H9 (cell line): Measurements from ENCODE around the gene ZNF526. TPM values are rescaled to one million over a fixed set of nuclear protein-coding genes. Genes with fewer than 3 reads are reported as not detected.

Experiments used
- DNase-seq: peaks from one replicate; pipeline ENCODE4 v3.0.0-alpha.2; 2017
- H2AFZ ChIP-seq: one replicate; pipeline ENCODE4 v1.6.1; 2013; ENCODE audit warnings: mild to moderate bottlenecking, low read length, control low read depth, moderate library complexity
- H2AK5ac ChIP-seq: 2 replicates; pipeline ENCODE4 v1.6.1; 2013; ENCODE audit warnings: low read length, control low read depth, mixed read lengths; ENCODE audit not compliant: insufficient read length
- H2BK120ac ChIP-seq: one replicate; pipeline ENCODE4 v1.6.1; 2013; ENCODE audit warnings: low read depth, mild to moderate bottlenecking, low read length, control low read depth, inconsistent platforms; ENCODE audit not compliant: poor library complexity, severe bottlenecking
- H2BK12ac ChIP-seq: 2 replicates; pipeline ENCODE4 v1.6.1; 2013; ENCODE audit warnings: low read length, control low read depth, mixed read lengths, low read depth; ENCODE audit not compliant: insufficient read length
- H2BK15ac ChIP-seq: 2 replicates; pipeline ENCODE4 v1.6.1; 2013; ENCODE audit warnings: low read depth, low read length, control low read depth
- H2BK20ac ChIP-seq: one replicate; pipeline ENCODE4 v1.6.1; 2013; ENCODE audit warnings: low read depth, mild to moderate bottlenecking, low read length, control low read depth, inconsistent platforms; ENCODE audit not compliant: poor library complexity, severe bottlenecking
- H2BK5ac ChIP-seq: 2 replicates; pipeline ENCODE4 v1.6.1; 2013; ENCODE audit warnings: low read length, control low read depth, mixed read lengths; ENCODE audit not compliant: insufficient read length
- H3K14ac ChIP-seq: 2 replicates; pipeline ENCODE4 v1.6.1; 2013; ENCODE audit warnings: low read length, control low read depth; ENCODE audit not compliant: insufficient read depth
- H3K18ac ChIP-seq: 2 replicates; pipeline ENCODE4 v1.6.1; 2013; ENCODE audit warnings: low read depth, mild to moderate bottlenecking, mixed read lengths, low read length, control low read depth; ENCODE audit not compliant: insufficient read length
- H3K23ac ChIP-seq: 2 replicates; pipeline ENCODE4 v1.6.1; 2013; ENCODE audit warnings: low read length, control low read depth, mixed read lengths, low read depth; ENCODE audit not compliant: insufficient read length
- H3K23me2 ChIP-seq: 2 replicates; pipeline ENCODE4 v1.6.1; 2013; ENCODE audit warnings: low read depth, mild to moderate bottlenecking, mixed read lengths, low read length, control low read depth; ENCODE audit not compliant: insufficient read length, poor library complexity, severe bottlenecking
- H3K27ac ChIP-seq: 2 replicates; pipeline ENCODE4 v1.5.1; 2013; ENCODE audit warnings: low read length, control low read depth, mixed read lengths, low read depth; ENCODE audit not compliant: insufficient read length
- H3K27me3 ChIP-seq: 2 replicates; pipeline ENCODE4 v1.6.1; 2013; ENCODE audit warnings: low read length, control low read depth, inconsistent platforms; ENCODE audit not compliant: insufficient read depth
- H3K4ac ChIP-seq: 2 replicates; pipeline ENCODE4 v1.6.1; 2013; ENCODE audit warnings: low read depth, mild to moderate bottlenecking, control low read depth, inconsistent platforms, low read length, moderate library complexity
- H3K4me1 ChIP-seq: 2 replicates; pipeline ENCODE4 v1.6.1; 2013; ENCODE audit warnings: low read length, control low read depth, inconsistent platforms; ENCODE audit not compliant: insufficient read depth
- H3K4me2 ChIP-seq: 2 replicates; pipeline ENCODE4 v1.6.1; 2013; ENCODE audit warnings: low read length, control low read depth, mixed read lengths; ENCODE audit not compliant: insufficient read length, insufficient read depth
- H3K56ac ChIP-seq: 2 replicates; pipeline ENCODE4 v1.6.1; 2013; ENCODE audit warnings: low read depth, mild to moderate bottlenecking, mixed read lengths, low read length, control low read depth; ENCODE audit not compliant: insufficient read length
- H3K79me1 ChIP-seq: 2 replicates; pipeline ENCODE4 v1.6.1; 2013; ENCODE audit warnings: low read depth, mild to moderate bottlenecking, moderate library complexity, low read length, control low read depth, inconsistent platforms; ENCODE audit not compliant: insufficient read depth, poor library complexity, severe bottlenecking
- H3K79me2 ChIP-seq: 2 replicates; pipeline ENCODE4 v1.6.1; 2013; ENCODE audit warnings: low read length, control low read depth, inconsistent platforms; ENCODE audit not compliant: insufficient read depth
- H3K9ac ChIP-seq: 2 replicates; pipeline ENCODE4 v1.6.1; 2013; ENCODE audit warnings: low read length, control low read depth, mixed read lengths; ENCODE audit not compliant: insufficient read length; ENCODE audit errors: extremely low read depth
- H3K9me3 ChIP-seq: one replicate; pipeline ENCODE4 v1.6.1; 2013; ENCODE audit warnings: low read depth, low read length, inconsistent platforms; ENCODE audit not compliant: control insufficient read depth
- H3T11ph ChIP-seq: one replicate; pipeline ENCODE4 v1.6.1; 2013; ENCODE audit warnings: mild to moderate bottlenecking, low read length, control low read depth, inconsistent platforms
- H4K20me1 ChIP-seq: one replicate; pipeline ENCODE4 v1.6.1; 2013; ENCODE audit not compliant: control insufficient read depth, insufficient read length, insufficient read depth
- H4K5ac ChIP-seq: 2 replicates; pipeline ENCODE4 v1.6.1; 2013; ENCODE audit warnings: low read depth, mild to moderate bottlenecking, mixed read lengths, low read length, control low read depth; ENCODE audit not compliant: insufficient read length
- H4K8ac ChIP-seq: replicated peaks from 2 replicates; pipeline ENCODE4 v1.6.1; 2013; ENCODE audit warnings: low read length, control low read depth, mixed read lengths, low read depth; ENCODE audit not compliant: insufficient read length
- H4K91ac ChIP-seq: 2 replicates; pipeline ENCODE4 v1.6.1; 2013; ENCODE audit warnings: low read depth, mild to moderate bottlenecking, moderate library complexity, mixed read lengths, low read length, control low read depth; ENCODE audit not compliant: insufficient read length
- H3K27ac Mint-ChIP-seq, 3 experiments: 2 replicates in 2 of 3; 3 replicates in 1 of 3; pipeline ENCODE4 v1.8.0; 2020 to 2021; ENCODE audit warnings: mixed read lengths in 3 of 3, mild to moderate bottlenecking in 1 of 3, moderate library complexity in 1 of 3
- H3K27me3 Mint-ChIP-seq: 2 replicates; pipeline ENCODE4 v1.8.0; 2021; ENCODE audit warnings: low read depth, mild to moderate bottlenecking, moderate library complexity, mixed read lengths
- H3K36me3 Mint-ChIP-seq, 3 experiments: 2 replicates in 2 of 3; 3 replicates in 1 of 3; pipeline ENCODE4 v1.8.0; 2020 to 2021; ENCODE audit warnings: low read depth in 3 of 3, mixed read lengths in 3 of 3; ENCODE audit not compliant: insufficient read depth in 1 of 3
- H3K4me1 Mint-ChIP-seq, 2 experiments: 2 replicates each; pipeline ENCODE4 v1.8.0; 2020; ENCODE audit warnings: mixed read lengths in 2 of 2
- H3K4me3 Mint-ChIP-seq, 2 experiments: 2 replicates in 1 of 2; 3 replicates in 1 of 2; pipeline ENCODE4 v1.8.0; 2020 to 2021; ENCODE audit warnings: mild to moderate bottlenecking in 2 of 2, mixed read lengths in 2 of 2, moderate library complexity in 1 of 2
- H3K9me3 Mint-ChIP-seq, 2 experiments: 2 replicates in 1 of 2; 3 replicates in 1 of 2; pipeline ENCODE4 v1.8.0; 2020; ENCODE audit warnings: mild to moderate bottlenecking in 2 of 2, mixed read lengths in 2 of 2, moderate library complexity in 1 of 2
- WGBS: extraction: QIAGEN DNeasy Blood & Tissue Kit; methylation state at CpG from one replicate; pipeline ENCODE4 v1.1.7; 2013; ENCODE audit warnings: missing lambda C conversion rate, low lambda C conversion rate, mixed read lengths; ENCODE audit not compliant: insufficient read length; ENCODE audit errors: extremely low coverage; 5-methylcytosine and 5-hydroxymethylcytosine counted together
- total RNA-seq: library from RNA; stranded (reverse); gene quantifications from 2 replicates; pipeline ENCODE4 v1.2.1, GENCODE V29; 2021
- TF ChIP-seq, protein P1 (sequence below): fragments of 200-600 bp; sonication (generic); conservative IDR thresholded peaks from 3 replicates; pipeline ENCODE4 v1.8.0; 2021; ENCODE audit warnings: antibody characterized with exemption, mild to moderate bottlenecking

Gene ZNF526
- total RNA-seq, 1 experiment from 2014 or later = 20.5 TPM

DNA sequence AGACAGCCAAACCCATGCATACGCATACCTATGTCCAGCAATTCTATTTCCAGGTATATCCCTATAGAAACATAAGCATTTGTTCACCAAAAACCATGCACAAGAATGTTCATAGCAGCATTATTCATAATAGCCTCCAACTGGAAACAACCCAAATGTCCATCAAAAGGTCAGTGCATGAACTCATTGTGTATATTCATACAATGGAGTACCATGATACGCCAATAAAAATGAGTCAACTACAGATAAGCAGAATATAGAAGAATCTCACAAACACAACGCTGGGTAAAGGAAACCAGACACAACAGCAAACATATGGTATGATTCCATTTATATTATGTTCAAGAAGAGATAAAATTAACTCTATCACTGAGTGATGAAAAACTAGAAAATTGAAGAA lies 26.4 kb upstream of the ZNF526 start:
- Histone ChIP-seq H3K79me2 (no peaks in the 10 kb centered on the region), H3K4ac (no peak overlapping the region), H3K23ac (no peak overlapping the region), H3K18ac (no peak overlapping the region), H2BK120ac (no peak overlapping the region), H2AFZ (no peak overlapping the region), H2BK20ac (no peak overlapping the region), H3K4me2 (no peak overlapping the region), H3K14ac (no peak overlapping the region), H3K9me3 (no peaks in the 10 kb centered on the region), H4K5ac (no peak overlapping the region), H2BK12ac (no peak overlapping the region), H3K79me1 (no peaks in the 10 kb centered on the region), H2AK5ac (no peak overlapping the region), H3K23me2 (no peaks in the 10 kb centered on the region), H3T11ph (no peak overlapping the region), H4K91ac (no peak overlapping the region), H3K27ac (no peak overlapping the region), H4K20me1 (no peaks in the 10 kb centered on the region), H3K56ac (no peak overlapping the region), H2BK5ac (no peak overlapping the region), H2BK15ac (no peak overlapping the region), H3K9ac (no peak overlapping the region), H4K8ac (no peak overlapping the region), H3K4me1 (peaks cover 4% of the 10 kb centered on the region; the same call in 1 of the 2 replicates), H3K27me3 (no peaks in the 10 kb centered on the region)
- DNase-seq = no peak
- TF ChIP-seq, protein P1, sequence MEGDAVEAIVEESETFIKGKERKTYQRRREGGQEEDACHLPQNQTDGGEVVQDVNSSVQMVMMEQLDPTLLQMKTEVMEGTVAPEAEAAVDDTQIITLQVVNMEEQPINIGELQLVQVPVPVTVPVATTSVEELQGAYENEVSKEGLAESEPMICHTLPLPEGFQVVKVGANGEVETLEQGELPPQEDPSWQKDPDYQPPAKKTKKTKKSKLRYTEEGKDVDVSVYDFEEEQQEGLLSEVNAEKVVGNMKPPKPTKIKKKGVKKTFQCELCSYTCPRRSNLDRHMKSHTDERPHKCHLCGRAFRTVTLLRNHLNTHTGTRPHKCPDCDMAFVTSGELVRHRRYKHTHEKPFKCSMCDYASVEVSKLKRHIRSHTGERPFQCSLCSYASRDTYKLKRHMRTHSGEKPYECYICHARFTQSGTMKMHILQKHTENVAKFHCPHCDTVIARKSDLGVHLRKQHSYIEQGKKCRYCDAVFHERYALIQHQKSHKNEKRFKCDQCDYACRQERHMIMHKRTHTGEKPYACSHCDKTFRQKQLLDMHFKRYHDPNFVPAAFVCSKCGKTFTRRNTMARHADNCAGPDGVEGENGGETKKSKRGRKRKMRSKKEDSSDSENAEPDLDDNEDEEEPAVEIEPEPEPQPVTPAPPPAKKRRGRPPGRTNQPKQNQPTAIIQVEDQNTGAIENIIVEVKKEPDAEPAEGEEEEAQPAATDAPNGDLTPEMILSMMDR = no peak
- Mint-ChIP-seq H3K9me3 (peaks cover 6 to 8% of the 10 kb centered on the region in 2 experiments; a peak in 4 of 5 replicates), H3K4me3 (no peak overlapping the region), H3K36me3 (peaks cover 17 to 32% (median 30%) of the 10 kb centered on the region in 3 experiments), H3K27ac (no peak overlapping the region), H3K27me3 (peaks cover 30% of the 10 kb centered on the region), H3K4me1 (peaks cover 13 to 20% of the 10 kb centered on the region in 2 experiments)
- WGBS = no CpG with 5 or more reads among the region's 3 CpGs
